Loucy (cell line): ENCODE measurements around the gene PRR15L.

Experiments used
- H2AFZ ChIP-seq: fragments of 200-600 bp; sonication (generic); 2 replicates; pipeline ENCODE4 v1.6.0; 2016; ENCODE audit warnings: antibody characterized with exemption, mild to moderate bottlenecking, low read length, moderate library complexity
- H3F3A ChIP-seq: fragments of 200-600 bp; 2 replicates; pipeline ENCODE4 v1.6.0; 2016; ENCODE audit warnings: antibody characterized with exemption, low read depth, mild to moderate bottlenecking
- H3K27me3 ChIP-seq: fragments of 200-600 bp; sonication (generic); 2 replicates; pipeline ENCODE4 v1.6.1; 2014; ENCODE audit warnings: low read length, mild to moderate bottlenecking; ENCODE audit not compliant: insufficient read depth, poor library complexity, severe bottlenecking
- H3K36me3 ChIP-seq: fragments of 200-600 bp; sonication (generic); 2 replicates; pipeline ENCODE4 v1.6.1; 2016; ENCODE audit warnings: low read length; ENCODE audit not compliant: insufficient read depth
- H3K4me1 ChIP-seq: fragments of 200-600 bp; sonication (generic); 2 replicates; pipeline ENCODE4 v1.5.1; 2014; ENCODE audit warnings: low read length, mild to moderate bottlenecking; ENCODE audit not compliant: insufficient read depth, poor library complexity, severe bottlenecking
- H3K4me2 ChIP-seq: fragments of 200-600 bp; sonication (generic); 2 replicates; pipeline ENCODE4 v1.6.0; 2014; ENCODE audit warnings: antibody characterized with exemption, low read length, low read depth, mild to moderate bottlenecking; ENCODE audit not compliant: poor library complexity, severe bottlenecking
- H3K4me3 ChIP-seq: fragments of 200-600 bp; sonication (generic); 2 replicates; pipeline ENCODE4 v1.5.1; 2014; ENCODE audit warnings: low read length, mild to moderate bottlenecking, mixed read lengths; ENCODE audit not compliant: poor library complexity, severe bottlenecking
- H3K79me2 ChIP-seq: fragments of 200-600 bp; sonication (generic); 2 replicates; pipeline ENCODE4 v1.6.1; 2014; ENCODE audit warnings: low read length; ENCODE audit not compliant: insufficient read depth
- H3K9ac ChIP-seq: fragments of 200-600 bp; sonication (generic); 2 replicates; pipeline ENCODE4 v1.6.0; 2014; ENCODE audit warnings: mild to moderate bottlenecking, low read depth, low read length, moderate library complexity; ENCODE audit not compliant: poor library complexity, severe bottlenecking
- H3K9me2 ChIP-seq: fragments of 200-600 bp; sonication (generic); replicated peaks from 2 replicates; pipeline ENCODE4 v1.6.1; 2016; ENCODE audit warnings: low read depth, low read length, mixed read lengths
- H3K9me3 ChIP-seq: fragments of 200-600 bp; sonication (generic); 2 replicates; pipeline ENCODE4 v1.6.1; 2014; ENCODE audit warnings: mild to moderate bottlenecking, antibody characterized with exemption, low read length, low read depth; ENCODE audit not compliant: insufficient read depth
- H4K20me1 ChIP-seq: fragments of 200-600 bp; sonication (generic); 2 replicates; pipeline ENCODE4 v1.6.0; 2014; ENCODE audit warnings: antibody characterized with exemption, low read length, mild to moderate bottlenecking; ENCODE audit not compliant: insufficient read depth, poor library complexity, severe bottlenecking
- CTCF ChIP-seq: fragments of 200-600 bp; sonication (generic); conservative IDR thresholded peaks from 2 replicates; pipeline ENCODE4 v1.5.1; 2014; ENCODE audit warnings: mild to moderate bottlenecking, antibody characterized with exemption, low read length
- EZH2phosphoT487 ChIP-seq: fragments of 200-600 bp; IDR thresholded peaks from 2 replicates; pipeline ENCODE4 v1.6.1; 2018; ENCODE audit warnings: antibody characterized with exemption, mild to moderate bottlenecking, moderate library complexity, borderline replicate concordance

Gene PRR15L

GRCh38 chr17:47997586-47997985 lies 39.9 kb upstream of the PRR15L start:
- TF ChIP-seq CTCF: no peak
- TF ChIP-seq EZH2phosphoT487: no peak
- no peak overlapping the region for H3K4me3 ChIP-seq

GRCh38 chr17:47996201-47996600 lies 38.5 kb upstream of the PRR15L start:
- Histone ChIP-seq H3K9me2 (no peaks in the 10 kb centered on the region), H4K20me1 (no peaks in the 10 kb centered on the region), H3K79me2 (no peaks in the 10 kb centered on the region), H3K4me1 (peaks cover 6% of the 10 kb centered on the region), H3K4me2 (no peak overlapping the region), H3K9me3 (no peaks in the 10 kb centered on the region), H2AFZ (no peak overlapping the region), H3F3A (no peaks in the 10 kb centered on the region), H3K36me3 (no peaks in the 10 kb centered on the region), H3K9ac (no peak overlapping the region), H3K4me3 (no peak overlapping the region), H3K27me3 (no peaks in the 10 kb centered on the region)
- TF ChIP-seq CTCF: no peak
- TF ChIP-seq EZH2phosphoT487: no peak

More at GRCh38 chr17:47997586-47997985, 39.9 kb upstream of the PRR15L start:
- peaks cover 12% of the 10 kb centered on the region for H3K4me1 ChIP-seq
- H3F3A ChIP-seq: no peaks in the 10 kb centered on the region
- H2AFZ ChIP-seq: no peak overlapping the region
- no peaks in the 10 kb centered on the region for H3K9me2 ChIP-seq
- H4K20me1 ChIP-seq: no peaks in the 10 kb centered on the region
- no peak overlapping the region for H3K9ac ChIP-seq
- no peaks in the 10 kb centered on the region for H3K79me2 ChIP-seq
- no peaks in the 10 kb centered on the region for H3K27me3 ChIP-seq
- H3K9me3 ChIP-seq: no peaks in the 10 kb centered on the region
- H3K36me3 ChIP-seq: no peaks in the 10 kb centered on the region
- no peak overlapping the region for H3K4me2 ChIP-seq

GRCh38 chr17:47995241-47995935 lies 37.7 kb upstream of the PRR15L start:
- no peak overlapping the region for H3K4me2 ChIP-seq

More at GRCh38 chr17:47995241-47995935, 37.7 kb upstream of the PRR15L start:
- Histone ChIP-seq H4K20me1 (no peaks in the 10 kb centered on the region), H3K79me2 (no peaks in the 10 kb centered on the region), H2AFZ (no peak overlapping the region), H3K4me1 (peaks cover 6% of the 10 kb centered on the region), H3K9me2 (no peaks in the 10 kb centered on the region), H3K9ac (no peak overlapping the region), H3K27me3 (no peaks in the 10 kb centered on the region), H3K36me3 (no peaks in the 10 kb centered on the region), H3K9me3 (no peaks in the 10 kb centered on the region), H3F3A (no peaks in the 10 kb centered on the region), H3K4me3 (no peak overlapping the region)
- TF ChIP-seq EZH2phosphoT487 (no peak), CTCF (no peak)
